ENCODE data around the gene SMARCAD1.

DNA sequence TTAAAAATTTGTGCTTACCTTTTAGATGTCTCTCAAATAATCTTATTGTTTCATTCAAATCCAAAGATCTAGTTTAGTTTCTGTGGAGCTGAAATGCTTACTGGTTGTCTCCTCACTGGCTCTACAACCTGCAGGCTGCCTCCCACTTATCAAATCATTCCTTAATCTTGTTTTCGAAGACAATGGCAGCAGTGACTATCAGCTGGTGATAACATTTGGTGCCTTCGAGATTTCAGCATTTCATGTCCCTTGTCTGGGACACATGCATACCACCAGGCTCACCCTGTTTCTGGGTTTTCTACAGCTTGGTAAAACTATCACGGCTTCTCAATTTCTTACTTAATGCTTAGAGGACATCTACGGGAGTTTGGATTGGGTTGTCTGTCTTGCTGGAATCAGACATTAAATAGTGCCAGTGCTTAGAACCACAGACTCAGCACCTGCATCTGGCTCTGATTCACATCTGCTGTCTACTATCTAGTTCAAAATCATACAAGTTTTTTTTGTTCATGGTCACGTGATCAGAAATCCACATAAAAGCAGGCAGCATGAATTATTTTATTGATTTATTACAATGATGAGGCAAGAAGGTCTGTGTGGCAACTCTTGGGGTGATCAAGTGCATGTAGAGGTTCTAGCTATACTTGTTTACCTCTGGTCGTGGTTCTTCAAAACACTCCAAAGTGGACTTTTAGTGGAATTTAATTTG, 32.0 kb upstream of the SMARCAD1 start:
- TF ChIP-seq ZNF140 (tag by site-specific recombination; IDR thresholded peaks at IDR 0.05) (no peak), ZBTB17 (tag by site-specific recombination; IDR thresholded peaks at IDR 0.05) (no peak)
